Measurements from ENCODE around the gene HPS4.

HPS4 gene

DNA sequence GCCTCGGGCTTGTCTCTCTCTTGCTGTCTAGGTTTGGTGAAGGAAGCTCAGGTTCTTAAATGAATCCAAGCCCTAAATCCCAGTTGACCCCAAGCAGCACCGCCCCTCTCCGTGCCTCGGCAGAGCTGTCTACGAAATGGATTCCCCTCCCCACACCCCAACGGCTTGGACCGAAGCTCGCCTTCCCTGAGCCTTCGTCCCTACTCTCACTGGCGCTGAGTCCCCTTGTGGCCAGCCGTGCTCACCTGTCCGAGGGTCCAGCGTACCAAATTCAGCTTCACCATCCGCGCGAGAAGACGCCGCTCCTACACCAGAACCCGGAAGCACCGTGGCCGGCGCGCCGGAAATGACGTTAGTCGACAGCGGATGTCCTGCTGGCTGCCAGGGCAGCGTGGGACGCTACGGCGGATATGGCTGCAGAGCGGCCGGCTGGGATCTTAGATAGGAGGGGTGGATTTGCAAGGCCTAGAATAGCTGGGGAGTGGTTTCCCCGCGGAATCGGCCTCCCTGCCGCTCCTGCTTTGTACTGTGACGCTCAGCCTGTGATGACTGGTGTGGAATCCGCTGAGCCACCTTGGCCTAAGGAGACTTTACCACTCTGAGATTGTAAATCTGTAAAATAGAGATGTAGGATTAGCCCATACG, 28.7 kb upstream of the HPS4 start, which contains the start of gene TFIP11:
Gene TFIP11 (minus strand): TSS at position 325 of the 645 bp plus-strand sequence. CDS start 2,201 bp downstream, outside the sequence.
- TF ChIP-seq, protein P1, sequence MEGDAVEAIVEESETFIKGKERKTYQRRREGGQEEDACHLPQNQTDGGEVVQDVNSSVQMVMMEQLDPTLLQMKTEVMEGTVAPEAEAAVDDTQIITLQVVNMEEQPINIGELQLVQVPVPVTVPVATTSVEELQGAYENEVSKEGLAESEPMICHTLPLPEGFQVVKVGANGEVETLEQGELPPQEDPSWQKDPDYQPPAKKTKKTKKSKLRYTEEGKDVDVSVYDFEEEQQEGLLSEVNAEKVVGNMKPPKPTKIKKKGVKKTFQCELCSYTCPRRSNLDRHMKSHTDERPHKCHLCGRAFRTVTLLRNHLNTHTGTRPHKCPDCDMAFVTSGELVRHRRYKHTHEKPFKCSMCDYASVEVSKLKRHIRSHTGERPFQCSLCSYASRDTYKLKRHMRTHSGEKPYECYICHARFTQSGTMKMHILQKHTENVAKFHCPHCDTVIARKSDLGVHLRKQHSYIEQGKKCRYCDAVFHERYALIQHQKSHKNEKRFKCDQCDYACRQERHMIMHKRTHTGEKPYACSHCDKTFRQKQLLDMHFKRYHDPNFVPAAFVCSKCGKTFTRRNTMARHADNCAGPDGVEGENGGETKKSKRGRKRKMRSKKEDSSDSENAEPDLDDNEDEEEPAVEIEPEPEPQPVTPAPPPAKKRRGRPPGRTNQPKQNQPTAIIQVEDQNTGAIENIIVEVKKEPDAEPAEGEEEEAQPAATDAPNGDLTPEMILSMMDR (conservative IDR thresholded peaks at IDR 0.05) = no peak
- peak within 1 kb of the TSS; percentile 72 for H3K27ac ChIP-seq

DNA sequence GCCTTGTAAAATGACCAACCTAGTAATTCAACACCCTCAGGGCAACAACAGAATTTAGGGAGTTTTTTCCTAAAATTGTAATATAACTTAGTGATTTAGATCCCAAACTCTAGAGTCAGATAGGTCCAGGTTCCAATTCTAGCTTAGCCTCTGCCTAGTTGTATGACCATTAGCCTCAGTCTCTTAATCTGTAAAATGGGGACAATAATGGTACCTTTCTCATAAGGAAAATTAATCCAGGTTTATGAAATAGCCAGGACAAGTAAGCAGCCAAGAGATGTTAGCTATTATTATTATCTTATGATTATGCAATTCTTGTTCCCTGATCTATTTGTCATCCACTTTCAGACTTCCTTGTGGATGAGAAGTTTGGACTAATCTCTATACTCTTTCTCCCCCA, 24.6 kb upstream of the HPS4 start:
- TF ChIP-seq, protein P1 (conservative IDR thresholded peaks at IDR 0.05) = no peak
- H3K27ac ChIP-seq = no peak overlapping the region

- TF ChIP-seq, protein P1 (conservative IDR thresholded peaks at IDR 0.05) = no peak
- H3K27ac ChIP-seq = no peak overlapping the region
Measured at GRCh38 chr22:26503758-26504157, 20.2 kb upstream of the HPS4 start.

DNA sequence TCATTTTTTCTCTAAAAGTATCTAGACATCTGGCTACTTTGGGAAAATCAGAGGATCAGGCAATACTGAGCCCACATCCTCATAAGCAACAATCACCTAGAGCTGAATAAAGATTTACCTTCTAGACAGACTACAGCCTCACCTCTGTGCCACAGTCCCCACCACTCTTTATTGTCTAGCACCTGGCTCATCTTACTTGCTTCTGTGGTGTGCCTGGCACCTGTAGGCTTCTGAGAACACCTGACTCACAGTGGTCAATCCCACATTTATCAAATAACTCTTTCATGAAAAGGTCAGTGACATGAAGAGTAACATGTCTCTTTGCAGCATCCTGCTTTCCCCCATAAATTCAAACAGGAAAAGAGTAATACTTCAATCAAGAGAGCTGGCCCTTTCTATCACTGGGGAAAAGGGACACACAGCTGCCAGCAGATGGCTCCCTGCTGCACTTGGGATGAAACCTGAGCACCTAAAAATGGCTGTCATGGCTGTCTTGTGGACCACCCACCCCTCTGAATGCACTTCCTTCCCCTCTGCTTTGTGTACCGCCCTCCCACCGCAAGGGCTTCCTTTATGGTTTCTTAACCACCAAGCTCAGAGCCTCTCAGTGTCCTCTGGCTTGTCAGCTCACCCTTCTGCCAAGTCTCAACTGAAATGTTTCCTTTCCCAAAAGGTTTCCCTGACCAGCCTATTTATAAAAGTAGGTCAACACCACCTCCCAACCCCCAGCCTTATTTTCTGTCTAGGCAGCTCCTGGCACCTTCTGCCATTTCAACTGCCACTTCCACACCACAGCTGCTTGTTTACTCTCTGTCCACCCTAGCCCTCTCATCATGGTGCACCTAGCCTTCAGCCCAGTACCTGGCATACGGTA, 19.3 kb upstream of the HPS4 start:
- TF ChIP-seq, protein P1 (conservative IDR thresholded peaks at IDR 0.05) = peak; percentile 81
- no peak overlapping the region for H3K27ac ChIP-seq

DNA sequence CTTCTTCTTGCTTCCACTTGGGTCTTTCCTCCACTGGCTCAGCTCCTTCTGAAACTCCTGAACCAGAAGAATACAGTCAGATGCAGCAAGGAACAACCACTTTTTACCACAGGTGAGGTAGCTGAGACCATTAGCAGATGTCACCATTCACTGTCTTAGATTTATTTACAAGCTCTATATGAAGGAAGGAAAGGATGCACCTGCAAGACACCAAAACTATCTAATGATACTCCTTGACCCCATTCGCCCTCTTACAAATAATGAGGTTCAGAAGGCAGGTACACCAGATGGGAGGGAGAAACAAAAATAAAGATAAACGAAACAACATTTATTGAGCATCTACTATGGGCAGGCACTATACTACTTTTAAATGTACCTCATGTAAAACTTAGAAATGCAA, 18.4 kb upstream of the HPS4 start:
- TF ChIP-seq, protein P1 (conservative IDR thresholded peaks at IDR 0.05) = no peak
- no peak overlapping the region for H3K27ac ChIP-seq

GRCh38 chr22:26499188-26499703, 15.7 kb upstream of the HPS4 start:
- no peak overlapping the region for H3K27ac ChIP-seq
- TF ChIP-seq, protein P1 (conservative IDR thresholded peaks at IDR 0.05) = no peak

DNA sequence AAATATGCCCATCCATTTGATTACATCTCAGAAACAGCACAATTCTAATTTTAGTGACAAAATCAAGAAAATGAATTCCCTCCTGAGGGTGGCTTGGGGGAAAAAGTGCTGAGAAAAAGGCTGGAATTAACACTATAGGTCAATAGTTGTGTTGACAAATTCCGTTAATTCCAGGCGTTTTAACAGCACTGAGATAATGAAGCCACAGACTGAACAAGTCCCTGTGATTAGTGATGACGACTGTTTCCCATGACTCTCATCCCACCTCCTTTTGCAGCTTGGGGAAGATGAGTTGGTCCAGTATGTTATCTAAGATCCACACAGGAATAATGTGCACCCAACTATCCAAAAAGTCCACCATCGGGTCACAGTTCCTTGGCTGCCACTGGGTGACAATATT, 12.9 kb upstream of the HPS4 start:
- no peak overlapping the region for H3K27ac ChIP-seq
- TF ChIP-seq, protein P1 (conservative IDR thresholded peaks at IDR 0.05) = no peak

All from VCaP (cell line).